Measurements from ENCODE around the gene PSMD4. TPM values are rescaled to one million over a fixed set of nuclear protein-coding genes. Genes with fewer than 3 reads are reported as not detected.

Gene PSMD4
- total and polyA plus RNA-seq, 2 of the 8 experiments (the other 6 are each of a cell fraction or from before 2014, with no cell fraction given): 216 to 284 TPM

DNA sequence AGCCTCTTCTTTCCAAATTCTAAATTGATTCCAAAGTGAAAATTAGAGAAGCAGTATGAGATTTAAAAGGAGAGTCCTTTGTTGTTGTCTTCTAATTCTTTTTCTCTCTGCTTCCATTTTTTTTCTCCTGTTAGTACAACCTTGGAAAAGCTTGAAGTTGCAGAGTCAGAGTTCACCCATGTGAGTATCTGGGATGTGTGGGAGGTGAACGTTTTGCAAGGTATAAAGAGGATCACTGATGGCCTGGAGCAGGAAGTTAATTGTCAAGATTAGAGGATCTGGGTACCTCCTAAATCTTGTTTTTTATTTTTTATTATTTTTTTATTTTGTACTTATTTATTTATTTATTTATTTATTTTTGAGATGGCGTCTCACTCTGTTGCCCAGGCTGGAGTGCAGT, 7.7 kb upstream of the PSMD4 start (continued):
- TF ChIP-seq CTCF (IDR thresholded peaks at IDR 0.05; ENCODE audit: control extremely low read depth in 1 of 3, insufficient read depth in 1 of 3, low read depth in 1 of 3, low read length in 3 of 3): no peak

All from H1 (cell line).